Colonic mucosa (tissue), 4 donors: ENCODE results near the gene KCND3. TPM values are rescaled to one million over a fixed set of nuclear protein-coding genes. Genes with fewer than 3 reads are reported as not detected.

Experiments
- DNase-seq: peaks from one replicate; pipeline ENCODE4 v3.0.0-alpha.2; 2020
- H3K27ac ChIP-seq: fragments of 200-600 bp; one replicate; pipeline ENCODE4 v1.8.0; 2021
- H3K27me3 ChIP-seq: fragments of 200-600 bp; one replicate; pipeline ENCODE4 v1.8.0; 2021
- H3K36me3 ChIP-seq: fragments of 200-600 bp; one replicate; pipeline ENCODE4 v1.8.0; 2021
- H3K4me1 ChIP-seq: fragments of 200-600 bp; one replicate; pipeline ENCODE4 v1.8.0; 2021; ENCODE audit warnings: mild to moderate bottlenecking
- H3K4me3 ChIP-seq: fragments of 200-600 bp; one replicate; pipeline ENCODE4 v1.8.0; 2021
- H3K9ac ChIP-seq, 2 donors: one replicate each; pipeline ENCODE4 v1.7.0; 2013; ENCODE audit warnings: control low read depth in 2 of 2, low read depth in 2 of 2, low read length in 2 of 2
- H3K9me3 ChIP-seq: fragments of 200-600 bp; one replicate; pipeline ENCODE4 v1.8.0; 2021
- intact Hi-C: fragments of 100-400 bp; cut with DNase I; formaldehyde crosslinking; loops from one replicate; pipeline ENCODE4 v1.14.1; 2022
- total RNA-seq, 2 donors: library from RNA; stranded (reverse); fragmentation: NEBNext Ultra II Directional in 1 of 2; extraction: Animal tissue kit (Norgen Biotek cat#: 25700) in 1 of 2; gene quantifications; one replicate each; pipeline ENCODE4 v1.2.1, GENCODE V29; 2021
- TF ChIP-seq, protein P1 (sequence below): fragments of 200-600 bp; IDR thresholded peaks from one replicate; pipeline ENCODE4 v1.8.0; 2022; ENCODE audit warnings: antibody characterized with exemption, mild to moderate bottlenecking
- donor health status: healthy.
- donor health status: DM: no; HTN: no; CAD: no.
- donor health status: DM: no; HTN: no; CAD: no.

KCND3 gene
- total RNA-seq, 2 donors from 2014 or later, result 0.94 to 3.5 TPM

DNA sequence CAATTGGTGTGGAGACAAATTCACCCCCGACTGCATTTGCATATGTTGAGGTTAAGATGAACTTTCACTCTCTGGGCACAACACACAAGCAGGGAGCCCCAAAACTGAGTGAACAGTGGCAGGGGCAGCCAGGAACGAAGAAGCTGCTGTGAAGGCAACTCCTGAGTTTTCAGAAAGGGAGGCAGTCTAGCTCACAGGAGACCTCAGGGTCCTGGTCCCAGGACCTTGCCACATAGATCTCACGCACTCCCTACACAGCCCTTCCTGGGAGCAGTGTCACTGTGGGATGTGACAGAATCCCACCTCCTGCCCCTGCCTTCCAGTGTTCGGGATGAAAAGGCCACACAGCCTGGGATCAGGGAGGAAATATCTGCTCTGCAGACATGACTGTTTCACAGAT lies 60.9 kb downstream of the KCND3 start:
- DNase-seq, result no peak
- intact Hi-C loops, result no loop called here
- TF ChIP-seq, protein P1, sequence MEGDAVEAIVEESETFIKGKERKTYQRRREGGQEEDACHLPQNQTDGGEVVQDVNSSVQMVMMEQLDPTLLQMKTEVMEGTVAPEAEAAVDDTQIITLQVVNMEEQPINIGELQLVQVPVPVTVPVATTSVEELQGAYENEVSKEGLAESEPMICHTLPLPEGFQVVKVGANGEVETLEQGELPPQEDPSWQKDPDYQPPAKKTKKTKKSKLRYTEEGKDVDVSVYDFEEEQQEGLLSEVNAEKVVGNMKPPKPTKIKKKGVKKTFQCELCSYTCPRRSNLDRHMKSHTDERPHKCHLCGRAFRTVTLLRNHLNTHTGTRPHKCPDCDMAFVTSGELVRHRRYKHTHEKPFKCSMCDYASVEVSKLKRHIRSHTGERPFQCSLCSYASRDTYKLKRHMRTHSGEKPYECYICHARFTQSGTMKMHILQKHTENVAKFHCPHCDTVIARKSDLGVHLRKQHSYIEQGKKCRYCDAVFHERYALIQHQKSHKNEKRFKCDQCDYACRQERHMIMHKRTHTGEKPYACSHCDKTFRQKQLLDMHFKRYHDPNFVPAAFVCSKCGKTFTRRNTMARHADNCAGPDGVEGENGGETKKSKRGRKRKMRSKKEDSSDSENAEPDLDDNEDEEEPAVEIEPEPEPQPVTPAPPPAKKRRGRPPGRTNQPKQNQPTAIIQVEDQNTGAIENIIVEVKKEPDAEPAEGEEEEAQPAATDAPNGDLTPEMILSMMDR, result no peak
- H3K36me3 ChIP-seq, result no peaks in the 10 kb centered on the region
- H3K4me1 ChIP-seq, result no peaks in the 10 kb centered on the region
- no peaks in the 10 kb centered on the region for H3K9me3 ChIP-seq
- no peak overlapping the region for H3K4me3 ChIP-seq
- H3K27me3 ChIP-seq, result no peaks in the 10 kb centered on the region
- no peak overlapping the region for H3K27ac ChIP-seq
- H3K9ac ChIP-seq, result no peak overlapping the region

DNA sequence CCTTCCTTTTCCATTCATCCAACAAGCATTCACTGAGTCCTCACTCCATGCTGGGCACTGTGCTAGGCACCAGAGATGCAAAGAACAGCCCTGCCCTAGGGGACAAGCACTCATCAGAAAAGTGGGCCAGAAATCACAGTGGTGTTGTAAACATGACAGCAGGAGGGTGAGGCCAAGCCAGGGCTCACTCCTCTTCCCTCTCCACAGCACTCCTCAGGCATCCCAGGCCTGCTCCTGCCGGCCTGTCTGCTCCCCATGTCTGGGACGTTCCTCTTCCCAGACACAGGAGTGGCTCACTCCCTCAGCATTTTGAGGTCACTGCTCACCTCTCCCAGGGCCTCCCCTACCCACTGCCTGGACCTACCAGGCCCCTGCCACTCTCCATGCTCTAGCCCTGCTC lies 61.8 kb downstream of the KCND3 start:
- TF ChIP-seq, protein P1, result no peak
- Histone ChIP-seq H3K36me3 (no peaks in the 10 kb centered on the region), H3K9me3 (no peaks in the 10 kb centered on the region), H3K9ac (no peak overlapping the region), H3K27me3 (no peaks in the 10 kb centered on the region), H3K4me1 (no peaks in the 10 kb centered on the region), H3K4me3 (no peak overlapping the region), H3K27ac (no peak overlapping the region)
- intact Hi-C loops, result no loop called here
- DNase-seq, result no peak

DNA sequence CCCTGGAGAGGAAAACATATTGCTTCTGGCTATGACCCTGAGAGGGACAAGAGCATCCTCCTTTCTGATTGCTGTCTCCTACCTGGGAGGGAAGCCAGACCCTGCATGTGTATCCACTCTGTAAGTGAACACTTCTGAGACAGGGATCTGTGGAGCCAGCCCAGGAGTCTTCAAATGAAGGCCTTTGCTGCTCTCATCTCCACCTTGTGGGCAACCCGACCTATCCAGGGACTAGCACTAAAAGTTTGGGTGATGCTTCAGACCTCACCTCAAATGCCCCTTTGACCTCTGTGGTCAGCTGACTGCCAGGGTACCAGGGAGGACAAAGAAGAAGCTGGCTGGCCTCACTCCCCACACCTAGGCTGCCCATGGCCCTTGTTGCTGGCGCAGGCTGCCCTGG lies 64.7 kb downstream of the KCND3 start:
- intact Hi-C loops, result no loop called here
- Histone ChIP-seq H3K4me1 (no peaks in the 10 kb centered on the region), H3K9me3 (no peaks in the 10 kb centered on the region)

DNA sequence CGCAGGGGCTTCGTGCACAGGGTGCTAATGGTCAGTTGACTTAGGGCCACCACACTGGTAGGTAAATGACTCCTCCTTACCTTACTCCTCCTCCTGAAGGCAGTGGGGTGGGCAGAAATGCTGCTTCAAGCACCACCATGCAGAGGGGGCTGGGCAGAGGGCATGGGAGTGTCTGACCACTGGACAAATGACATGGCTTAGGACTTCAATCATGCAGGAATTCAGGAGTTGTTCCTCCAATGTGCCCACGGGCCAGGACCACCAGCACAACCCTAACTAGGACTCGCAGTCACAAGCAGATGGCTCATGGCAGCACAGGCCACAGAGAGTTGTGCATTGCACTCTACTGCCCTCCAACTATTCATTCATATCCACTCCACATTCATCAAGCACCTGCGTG lies 65.7 kb downstream of the KCND3 start:
- no peaks in the 10 kb centered on the region for H3K9me3 ChIP-seq
- H3K4me1 ChIP-seq, result no peaks in the 10 kb centered on the region
- H3K9ac ChIP-seq, result no peak overlapping the region
- no peak overlapping the region for H3K4me3 ChIP-seq
- H3K36me3 ChIP-seq, result no peaks in the 10 kb centered on the region
- no peak overlapping the region for H3K27ac ChIP-seq
- TF ChIP-seq, protein P1, result no peak
- DNase-seq, result no peak
- intact Hi-C loops, result no loop called here
- no peaks in the 10 kb centered on the region for H3K27me3 ChIP-seq

More for the DNA sequence above, 64.7 kb downstream of the KCND3 start:
- H3K27ac ChIP-seq, result no peak overlapping the region
- no peak overlapping the region for H3K9ac ChIP-seq
- no peaks in the 10 kb centered on the region for H3K27me3 ChIP-seq
- no peak overlapping the region for H3K4me3 ChIP-seq
- H3K36me3 ChIP-seq, result no peaks in the 10 kb centered on the region
- TF ChIP-seq, protein P1, result no peak
- no peak for DNase-seq

DNA sequence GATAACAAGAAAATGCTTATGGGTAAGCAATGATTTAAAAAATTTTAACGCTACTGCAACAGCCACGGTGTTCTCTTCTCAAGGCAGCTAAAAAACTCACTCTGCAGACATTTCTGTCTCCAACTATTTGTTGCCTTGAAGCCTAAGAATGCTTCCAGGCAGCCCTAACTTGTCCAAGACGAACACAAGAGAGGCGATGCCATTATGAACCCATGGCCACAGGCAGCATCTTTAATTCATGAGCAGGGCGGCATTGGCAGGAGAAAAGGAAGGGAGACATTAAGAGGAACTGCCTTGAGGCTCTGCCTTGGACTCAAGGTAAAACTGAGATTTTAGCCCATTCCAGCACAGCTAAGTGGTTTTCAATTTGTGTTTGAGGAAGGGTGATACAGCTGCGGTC lies 67.5 kb downstream of the KCND3 start:
- H3K4me3 ChIP-seq, result no peak overlapping the region
- no peaks in the 10 kb centered on the region for H3K9me3 ChIP-seq
- H3K27me3 ChIP-seq, result no peaks in the 10 kb centered on the region
- TF ChIP-seq, protein P1, result no peak
- H3K9ac ChIP-seq, result no peak overlapping the region
- no peak overlapping the region for H3K27ac ChIP-seq
- H3K4me1 ChIP-seq, result no peaks in the 10 kb centered on the region
- no peak for DNase-seq
- intact Hi-C loops, result no loop called here
- H3K36me3 ChIP-seq, result no peaks in the 10 kb centered on the region
